ENCODE data around the gene SLC7A6. TPM values are rescaled to one million over a fixed set of nuclear protein-coding genes. Genes with fewer than 3 reads are reported as not detected.

The SLC7A6 gene
- total RNA-seq, 1 donor from 2014 or later, result 20.8 TPM

DNA sequence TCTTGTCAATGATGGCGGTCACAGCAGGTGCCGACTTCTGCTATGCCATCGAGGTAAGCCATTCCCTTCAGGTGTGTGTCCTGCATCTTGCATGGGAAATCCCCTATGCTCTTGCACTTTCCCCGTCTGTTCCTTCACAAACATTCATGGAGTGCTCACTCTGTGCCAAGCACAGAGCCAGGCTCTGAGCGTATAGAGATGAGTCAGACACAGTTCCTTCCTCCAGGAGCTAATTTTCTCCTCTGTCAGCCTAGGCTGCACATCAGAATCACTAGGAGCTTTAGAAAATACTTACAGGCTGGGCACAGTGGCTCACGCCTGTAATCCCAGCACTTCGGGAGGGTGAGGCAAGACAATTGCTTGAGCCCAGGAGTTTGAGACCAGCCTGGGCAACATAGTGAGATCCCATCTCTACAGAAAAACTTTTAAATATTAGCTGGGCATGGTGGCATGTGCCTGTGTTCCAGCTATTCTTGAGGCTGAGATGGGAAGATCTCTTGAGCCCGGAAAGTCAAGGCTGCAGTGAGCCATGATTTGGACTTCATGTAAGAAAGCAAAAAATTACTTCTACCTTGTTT, 60.5 kb downstream of the SLC7A6 start:
- H3K4me3 Mint-ChIP-seq (ENCODE audit: unreplicated experiment), result no peak overlapping the region
- no peak for DNase-seq (ENCODE audit: low spot score)
- no peaks in the 10 kb centered on the region for H3K9me3 Mint-ChIP-seq (ENCODE audit: unreplicated experiment)
- H3K36me3 Mint-ChIP-seq (ENCODE audit: low read depth, unreplicated experiment), result peaks cover 8% of the 10 kb centered on the region
- H3K27ac Mint-ChIP-seq (ENCODE audit: unreplicated experiment), result no peak overlapping the region
- TF ChIP-seq, protein P1, sequence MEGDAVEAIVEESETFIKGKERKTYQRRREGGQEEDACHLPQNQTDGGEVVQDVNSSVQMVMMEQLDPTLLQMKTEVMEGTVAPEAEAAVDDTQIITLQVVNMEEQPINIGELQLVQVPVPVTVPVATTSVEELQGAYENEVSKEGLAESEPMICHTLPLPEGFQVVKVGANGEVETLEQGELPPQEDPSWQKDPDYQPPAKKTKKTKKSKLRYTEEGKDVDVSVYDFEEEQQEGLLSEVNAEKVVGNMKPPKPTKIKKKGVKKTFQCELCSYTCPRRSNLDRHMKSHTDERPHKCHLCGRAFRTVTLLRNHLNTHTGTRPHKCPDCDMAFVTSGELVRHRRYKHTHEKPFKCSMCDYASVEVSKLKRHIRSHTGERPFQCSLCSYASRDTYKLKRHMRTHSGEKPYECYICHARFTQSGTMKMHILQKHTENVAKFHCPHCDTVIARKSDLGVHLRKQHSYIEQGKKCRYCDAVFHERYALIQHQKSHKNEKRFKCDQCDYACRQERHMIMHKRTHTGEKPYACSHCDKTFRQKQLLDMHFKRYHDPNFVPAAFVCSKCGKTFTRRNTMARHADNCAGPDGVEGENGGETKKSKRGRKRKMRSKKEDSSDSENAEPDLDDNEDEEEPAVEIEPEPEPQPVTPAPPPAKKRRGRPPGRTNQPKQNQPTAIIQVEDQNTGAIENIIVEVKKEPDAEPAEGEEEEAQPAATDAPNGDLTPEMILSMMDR (IDR thresholded peaks at IDR 0.05; ENCODE audit: unreplicated experiment), result no peak
- H3K27me3 Mint-ChIP-seq (ENCODE audit: unreplicated experiment), result peaks cover 2% of the 10 kb centered on the region
- peaks cover 2% of the 10 kb centered on the region for H3K4me1 Mint-ChIP-seq (ENCODE audit: unreplicated experiment)

DNA sequence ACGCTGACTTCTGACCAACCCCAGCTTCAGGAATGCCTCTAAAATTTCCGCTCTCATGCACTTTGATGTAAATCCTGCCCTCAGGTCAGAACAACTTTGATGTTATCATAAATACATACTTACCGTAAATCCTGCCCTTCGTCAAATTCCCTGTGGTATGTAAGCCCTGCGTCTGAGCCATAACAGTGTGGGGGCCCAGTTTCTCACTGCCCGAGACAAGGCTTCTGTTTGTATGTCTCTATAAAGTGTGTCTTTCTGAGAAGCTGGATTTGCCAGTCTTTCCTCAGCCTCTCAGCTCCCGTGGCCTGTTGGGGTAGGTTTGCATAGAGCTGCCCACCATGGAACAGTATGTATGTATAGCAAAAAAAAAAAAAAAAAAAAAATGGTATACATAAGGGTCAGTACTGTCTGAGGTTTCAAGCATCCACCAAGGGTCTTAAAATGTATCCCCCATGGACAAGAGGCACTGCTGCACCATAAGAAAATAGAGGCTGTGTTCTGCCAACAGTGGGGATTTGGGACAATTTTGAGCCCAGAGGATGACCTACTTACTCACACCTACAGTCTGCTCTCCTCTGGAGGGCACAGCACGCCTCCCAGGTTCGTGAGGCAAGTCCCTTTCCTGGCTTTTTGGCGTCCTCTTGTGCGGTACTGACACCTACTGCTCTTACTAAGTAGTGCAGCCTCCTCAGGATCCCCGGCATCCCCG, 64.0 kb downstream of the SLC7A6 start:
- H3K27ac Mint-ChIP-seq (ENCODE audit: unreplicated experiment), result no peak overlapping the region
- H3K9me3 Mint-ChIP-seq (ENCODE audit: unreplicated experiment), result no peaks in the 10 kb centered on the region
- TF ChIP-seq, protein P1 (IDR thresholded peaks at IDR 0.05; ENCODE audit: unreplicated experiment), result peak; percentile 75
- no peak overlapping the region for H3K4me3 Mint-ChIP-seq (ENCODE audit: unreplicated experiment)
- DNase-seq (ENCODE audit: low spot score), result peak; percentile 79
- H3K36me3 Mint-ChIP-seq (ENCODE audit: low read depth, unreplicated experiment), result peaks cover 3% of the 10 kb centered on the region
- peaks cover 21% of the 10 kb centered on the region for H3K4me1 Mint-ChIP-seq (ENCODE audit: unreplicated experiment)
- peaks cover 2% of the 10 kb centered on the region for H3K27me3 Mint-ChIP-seq (ENCODE audit: unreplicated experiment)

GRCh38 chr16:68328860-68329390, 64.6 kb downstream of the SLC7A6 start:
- H3K4me3 Mint-ChIP-seq (ENCODE audit: unreplicated experiment), result no peak overlapping the region
- DNase-seq (ENCODE audit: low spot score), result no peak
- H3K36me3 Mint-ChIP-seq (ENCODE audit: low read depth, unreplicated experiment), result peaks cover under 1% of the 10 kb centered on the region
- no peaks in the 10 kb centered on the region for H3K9me3 Mint-ChIP-seq (ENCODE audit: unreplicated experiment)
- peaks cover 24% of the 10 kb centered on the region for H3K4me1 Mint-ChIP-seq (ENCODE audit: unreplicated experiment)
- H3K27ac Mint-ChIP-seq (ENCODE audit: unreplicated experiment), result no peak overlapping the region
- TF ChIP-seq, protein P1 (IDR thresholded peaks at IDR 0.05; ENCODE audit: unreplicated experiment), result no peak
- peaks cover 2% of the 10 kb centered on the region for H3K27me3 Mint-ChIP-seq (ENCODE audit: unreplicated experiment)

DNA sequence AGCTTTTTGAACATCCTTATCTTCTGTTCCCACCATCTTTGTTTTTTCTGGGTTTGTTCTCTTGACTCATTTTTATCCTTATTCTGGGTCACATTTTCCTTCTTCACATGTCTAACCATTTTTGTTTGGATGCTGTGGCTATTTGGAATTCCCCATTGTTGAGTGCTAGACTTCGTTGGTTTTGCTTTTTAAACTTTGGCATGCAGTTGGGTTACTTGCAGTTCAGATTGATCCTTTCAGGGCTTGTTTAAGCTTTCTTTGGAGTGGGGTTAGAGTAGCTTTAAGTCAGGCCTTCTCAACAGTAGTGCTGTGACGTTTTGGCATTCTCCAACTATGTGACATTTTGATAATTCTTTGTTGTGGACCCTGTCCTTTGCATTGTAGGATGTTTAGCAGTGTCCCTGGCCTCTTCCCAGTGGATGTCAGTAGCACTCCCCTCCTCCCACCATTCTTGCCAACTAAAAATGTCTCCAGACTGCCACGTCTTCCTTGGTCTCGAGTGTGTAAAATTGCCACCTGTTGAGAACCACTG, 67.6 kb downstream of the SLC7A6 start:
- TF ChIP-seq, protein P1 (IDR thresholded peaks at IDR 0.05; ENCODE audit: unreplicated experiment), result no peak
- Mint-ChIP-seq H3K4me1 (ENCODE audit: unreplicated experiment) (peaks cover 29% of the 10 kb centered on the region), H3K9me3 (ENCODE audit: unreplicated experiment) (no peaks in the 10 kb centered on the region), H3K36me3 (ENCODE audit: low read depth, unreplicated experiment) (peaks cover 4% of the 10 kb centered on the region), H3K4me3 (ENCODE audit: unreplicated experiment) (no peak overlapping the region), H3K27me3 (ENCODE audit: unreplicated experiment) (peaks cover 2% of the 10 kb centered on the region), H3K27ac (ENCODE audit: unreplicated experiment) (peak overlapping the region; percentile 99)
- DNase-seq (ENCODE audit: low spot score), result no peak
